Uterus (tissue), 4 donors: Measurements from ENCODE around the gene KRT75. TPM values are rescaled to one million over a fixed set of nuclear protein-coding genes. Genes with fewer than 3 reads are reported as not detected.

ENCODE experiments used
- DNase-seq, 2 donors: peaks; one replicate each; pipeline ENCODE4 v3.0.0-alpha.2; 2019 to 2020
- H3K27ac ChIP-seq, 2 donors: fragments of 200-600 bp; sonication (generic); 1 replicate in 1 of 2; 2 replicates in 1 of 2; pipeline ENCODE4 v1.5.1; 2016 to 2018
- H3K27me3 ChIP-seq, 2 donors: fragments of 200-600 bp; sonication (generic); one replicate each; pipeline ENCODE4 v1.5.1; 2018 to 2019; ENCODE audit warnings: control low read depth in 1 of 2
- H3K36me3 ChIP-seq, 2 donors: fragments of 200-600 bp; sonication (generic); one replicate each; pipeline ENCODE4 v1.5.1; 2019; ENCODE audit warnings: control low read depth in 1 of 2
- H3K4me1 ChIP-seq, 2 donors: fragments of 200-600 bp; sonication (generic); one replicate each; pipeline ENCODE4 v1.5.1; 2018 to 2019; ENCODE audit warnings: control low read depth in 1 of 2
- H3K4me3 ChIP-seq, 2 donors: fragments of 200-600 bp; sonication (generic); 1 replicate in 1 of 2; 2 replicates in 1 of 2; pipeline ENCODE4 v1.5.1; 2018 to 2019; ENCODE audit warnings: mild to moderate bottlenecking in 1 of 2
- H3K9me3 ChIP-seq, 2 donors: fragments of 200-600 bp; sonication (generic); one replicate each; pipeline ENCODE4 v1.5.1; 2019; ENCODE audit warnings: control low read depth in 1 of 2
- POLR2A ChIP-seq, 2 donors: fragments of 450-650 bp; IDR thresholded peaks; one replicate each; pipeline ENCODE4 v1.6.1; 2016; ENCODE audit warnings: antibody characterized with exemption in 2 of 2, mild to moderate bottlenecking in 1 of 2, moderate library complexity in 1 of 2
- intact Hi-C: fragments of 100-400 bp; cut with DNase I; formaldehyde crosslinking; loops from one replicate; pipeline ENCODE4 v1.15.1; 2023; ENCODE audit warnings: low total_unique reads
- total RNA-seq, 4 donors: library from RNA; depleted of rRNA in 3 of 4; stranded (reverse); fragments of >200 nt in 3 of 4; gene quantifications; one replicate each; pipeline versions ENCODE4 v1.1.0 to v1.2.4, GENCODE V29; 2014 to 2023
- TF ChIP-seq, protein P1 (sequence below), 4 experiments: fragments of 200-600 bp in 2 of 4; fragments of 450-650 bp in 2 of 4; sonication (generic) in 2 of 4; IDR thresholded peaks; one replicate each; pipeline ENCODE4 v1.5.1; 2016 to 2019; ENCODE audit warnings: antibody characterized with exemption in 4 of 4, mild to moderate bottlenecking in 2 of 4, moderate library complexity in 1 of 4
- donor health status: DM: yes; HTN: yes; CAD: no.

The KRT75 gene
- total RNA-seq, 4 donors from 2014 or later: not detected

DNA sequence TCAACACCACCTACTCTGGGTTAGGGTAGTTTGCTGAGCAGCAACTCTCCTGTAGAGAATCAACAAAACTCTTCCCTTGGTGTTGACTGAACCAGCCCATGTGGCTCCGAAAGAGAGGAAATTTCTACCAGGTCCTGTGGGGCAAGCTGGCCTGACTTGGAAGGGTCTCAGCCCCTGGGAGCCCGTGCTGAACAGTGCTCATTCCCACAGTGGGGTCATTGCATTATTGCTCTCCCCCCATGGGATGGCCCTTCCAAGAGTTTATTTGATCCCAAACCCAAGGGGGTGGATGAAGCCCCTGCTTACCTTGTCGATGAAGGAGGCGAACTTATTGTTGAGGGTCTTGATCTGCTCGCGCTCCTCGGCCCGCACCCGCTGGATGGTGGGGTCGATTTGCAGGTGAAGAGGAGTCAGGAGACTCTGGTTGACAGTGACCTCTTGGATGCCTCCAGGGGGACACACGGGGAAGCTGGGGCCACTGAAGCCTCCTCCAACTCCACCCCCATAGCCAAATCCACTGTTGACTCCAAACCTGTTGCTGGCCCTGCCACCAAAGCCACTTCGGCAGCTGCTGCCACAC, 580 bp downstream of the KRT75 start:
- DNase-seq: no peak
- intact Hi-C loops: no loop called here
- H3K36me3 ChIP-seq: no peaks in the 10 kb centered on the region

DNA sequence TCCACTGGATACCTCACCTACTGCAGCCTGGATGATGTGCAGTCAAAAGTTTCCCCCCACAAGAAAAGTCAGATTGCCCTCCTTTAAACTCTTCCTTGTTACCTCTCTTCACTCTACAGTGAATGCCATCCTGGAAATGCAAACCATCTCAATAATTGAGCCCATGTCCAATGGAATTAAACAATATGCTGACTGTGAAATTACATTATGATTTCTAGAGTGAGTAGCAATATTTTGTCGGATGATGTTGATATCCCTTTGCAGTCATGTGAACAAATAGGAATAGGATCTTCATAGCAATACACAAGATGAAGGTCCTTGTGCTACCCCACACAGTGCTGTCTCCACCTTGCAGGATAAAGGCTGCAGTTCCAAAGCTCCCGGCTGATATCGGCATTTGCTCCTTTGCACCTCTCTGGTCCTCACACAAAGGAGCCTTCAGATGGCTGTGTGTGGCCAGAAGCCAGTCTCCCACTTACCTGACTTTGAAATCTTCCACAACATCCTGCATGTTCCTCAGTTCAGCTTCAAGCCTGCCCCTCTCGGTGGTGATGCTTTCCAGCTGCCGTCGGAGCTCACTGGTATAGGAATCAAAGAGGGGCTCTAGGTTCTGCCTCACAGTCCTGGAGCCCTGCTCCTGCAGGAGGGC, 1.5 kb downstream of the KRT75 start:
- no peak overlapping the region for H3K4me3 ChIP-seq
- H3K36me3 ChIP-seq: no peaks in the 10 kb centered on the region
- no peaks in the 10 kb centered on the region for H3K27me3 ChIP-seq
- no peaks in the 10 kb centered on the region for H3K4me1 ChIP-seq
- intact Hi-C loops: no loop called here
- no peak for DNase-seq
- no peaks in the 10 kb centered on the region for H3K9me3 ChIP-seq
- TF ChIP-seq, protein P1, sequence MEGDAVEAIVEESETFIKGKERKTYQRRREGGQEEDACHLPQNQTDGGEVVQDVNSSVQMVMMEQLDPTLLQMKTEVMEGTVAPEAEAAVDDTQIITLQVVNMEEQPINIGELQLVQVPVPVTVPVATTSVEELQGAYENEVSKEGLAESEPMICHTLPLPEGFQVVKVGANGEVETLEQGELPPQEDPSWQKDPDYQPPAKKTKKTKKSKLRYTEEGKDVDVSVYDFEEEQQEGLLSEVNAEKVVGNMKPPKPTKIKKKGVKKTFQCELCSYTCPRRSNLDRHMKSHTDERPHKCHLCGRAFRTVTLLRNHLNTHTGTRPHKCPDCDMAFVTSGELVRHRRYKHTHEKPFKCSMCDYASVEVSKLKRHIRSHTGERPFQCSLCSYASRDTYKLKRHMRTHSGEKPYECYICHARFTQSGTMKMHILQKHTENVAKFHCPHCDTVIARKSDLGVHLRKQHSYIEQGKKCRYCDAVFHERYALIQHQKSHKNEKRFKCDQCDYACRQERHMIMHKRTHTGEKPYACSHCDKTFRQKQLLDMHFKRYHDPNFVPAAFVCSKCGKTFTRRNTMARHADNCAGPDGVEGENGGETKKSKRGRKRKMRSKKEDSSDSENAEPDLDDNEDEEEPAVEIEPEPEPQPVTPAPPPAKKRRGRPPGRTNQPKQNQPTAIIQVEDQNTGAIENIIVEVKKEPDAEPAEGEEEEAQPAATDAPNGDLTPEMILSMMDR (IDR thresholded peaks at IDR 0.05): no peak
- no peak for TF ChIP-seq POLR2A (IDR thresholded peaks at IDR 0.05)
- H3K27ac ChIP-seq: no peak overlapping the region

More for the DNA sequence above, 580 bp downstream of the KRT75 start:
- TF ChIP-seq, protein P1 (IDR thresholded peaks at IDR 0.05): no peak
- TF ChIP-seq POLR2A (IDR thresholded peaks at IDR 0.05): no peak
- no peak overlapping the region for H3K27ac ChIP-seq
- H3K27me3 ChIP-seq: no peaks in the 10 kb centered on the region
- H3K4me3 ChIP-seq: no peak overlapping the region
- no peaks in the 10 kb centered on the region for H3K9me3 ChIP-seq
- no peaks in the 10 kb centered on the region for H3K4me1 ChIP-seq

DNA sequence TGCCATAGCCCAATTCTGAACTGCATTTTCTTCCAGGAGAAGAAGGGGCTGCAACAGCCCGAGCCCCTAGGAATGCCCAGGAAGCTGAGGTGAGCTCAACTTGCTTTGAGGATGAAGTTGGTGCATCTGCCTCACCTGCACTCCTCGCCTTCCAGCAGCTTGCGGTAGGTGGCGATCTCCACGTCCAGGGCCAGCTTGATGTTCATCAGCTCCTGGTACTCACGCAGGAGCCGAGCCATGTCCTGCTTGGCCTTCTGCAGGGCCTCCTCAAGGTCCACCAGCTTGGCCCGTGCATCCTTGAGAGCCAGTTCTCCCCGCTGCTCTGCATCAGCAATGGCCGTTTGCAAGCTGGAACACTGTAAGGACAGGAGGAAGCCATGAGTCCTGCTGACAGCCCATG, 6.0 kb downstream of the KRT75 start:
- H3K27ac ChIP-seq: no peak overlapping the region

DNA sequence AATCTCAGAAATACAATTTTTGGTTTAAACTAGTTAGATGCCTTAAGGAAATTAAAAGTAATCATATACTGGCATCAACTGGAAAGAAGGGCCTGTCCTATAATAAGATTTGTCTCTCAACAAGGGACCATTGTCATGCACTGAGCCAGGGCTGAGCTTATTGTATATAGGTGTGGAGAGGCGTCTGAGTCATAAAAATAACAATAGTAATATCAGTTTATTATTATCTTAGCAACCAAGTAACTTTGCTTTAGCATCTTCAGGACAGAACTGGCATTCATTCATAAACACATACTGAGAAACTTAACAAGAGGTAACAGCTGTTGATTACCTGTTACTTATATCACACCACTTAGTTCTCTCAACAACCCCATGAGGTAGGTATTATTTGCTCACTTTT, 7.1 kb downstream of the KRT75 start:
- no peak for DNase-seq
- no peaks in the 10 kb centered on the region for H3K27me3 ChIP-seq
- TF ChIP-seq, protein P1 (IDR thresholded peaks at IDR 0.05): no peak
- TF ChIP-seq POLR2A (IDR thresholded peaks at IDR 0.05): no peak
- no peaks in the 10 kb centered on the region for H3K36me3 ChIP-seq
- no peak overlapping the region for H3K27ac ChIP-seq
- H3K4me1 ChIP-seq: peaks cover 0 to 4% of the 10 kb centered on the region in 2 donors
- no peak overlapping the region for H3K4me3 ChIP-seq
- H3K9me3 ChIP-seq: no peaks in the 10 kb centered on the region
- intact Hi-C loops: no loop called here

More for the DNA sequence above, 6.0 kb downstream of the KRT75 start:
- Histone ChIP-seq H3K4me3 (no peak overlapping the region), H3K27me3 (no peaks in the 10 kb centered on the region), H3K9me3 (no peaks in the 10 kb centered on the region), H3K36me3 (no peaks in the 10 kb centered on the region), H3K4me1 (peaks cover 0 to 4% of the 10 kb centered on the region in 2 donors)
- no peak for DNase-seq
- TF ChIP-seq, protein P1 (IDR thresholded peaks at IDR 0.05): no peak
- no peak for TF ChIP-seq POLR2A (IDR thresholded peaks at IDR 0.05)
- intact Hi-C loops: no loop called here

DNA sequence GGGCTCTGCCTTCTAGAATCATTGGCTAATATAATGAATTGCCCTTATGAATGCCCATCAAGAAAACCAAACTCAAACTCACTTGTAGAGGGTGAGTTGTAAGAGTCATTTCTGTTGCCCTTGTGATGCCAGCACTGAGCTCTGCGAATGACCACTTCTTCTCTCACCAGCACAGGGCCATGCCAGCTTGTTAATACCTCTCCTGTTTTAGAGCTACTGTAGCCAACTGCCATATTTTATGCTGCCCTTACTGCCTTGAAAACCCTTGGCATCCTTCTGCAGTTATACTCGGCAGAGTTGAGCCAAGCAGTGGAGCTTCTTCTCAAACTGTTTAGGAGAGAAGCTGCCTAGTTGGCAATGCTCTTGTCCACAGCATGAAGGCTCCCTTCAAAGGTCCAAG, 8.1 kb downstream of the KRT75 start:
- no peak for DNase-seq
- no peaks in the 10 kb centered on the region for H3K27me3 ChIP-seq
- TF ChIP-seq, protein P1 (IDR thresholded peaks at IDR 0.05): no peak
- TF ChIP-seq POLR2A (IDR thresholded peaks at IDR 0.05): no peak
- H3K4me3 ChIP-seq: no peak overlapping the region
- intact Hi-C loops: no loop called here
- H3K9me3 ChIP-seq: no peaks in the 10 kb centered on the region
- H3K4me1 ChIP-seq: peaks cover 0 to 4% of the 10 kb centered on the region in 2 donors
- H3K36me3 ChIP-seq: no peaks in the 10 kb centered on the region
- no peak overlapping the region for H3K27ac ChIP-seq
